Memory B cell (primary cell): ENCODE measurements around the gene B3GALT6.

ENCODE experiments used
- ATAC-seq: fragments of 150-1000 bp; cut with Tn5 transposase; 2 replicates; pipeline ENCODE4 v1.10.0; 2021; ENCODE audit warnings: low read depth, mild to moderate bottlenecking, moderate library complexity
- DNase-seq, 2 donors: peaks; one replicate each; pipeline ENCODE4 v3.0.0; 2022; ENCODE audit warnings: low spot score in 2 of 2
- H3K27ac Mint-ChIP-seq: one replicate; pipeline ENCODE4 v1.8.0; 2022; ENCODE audit warnings: mild to moderate bottlenecking, moderate library complexity, mixed read lengths
- H3K27me3 Mint-ChIP-seq: one replicate; pipeline ENCODE4 v1.8.0; 2022; ENCODE audit warnings: mixed read lengths
- H3K36me3 Mint-ChIP-seq: one replicate; pipeline ENCODE4 v1.8.0; 2022; ENCODE audit warnings: mild to moderate bottlenecking, mixed read lengths
- H3K4me1 Mint-ChIP-seq: one replicate; pipeline ENCODE4 v1.8.0; 2022; ENCODE audit warnings: mixed read lengths
- H3K4me3 Mint-ChIP-seq: one replicate; pipeline ENCODE4 v1.8.0; 2022; ENCODE audit warnings: mild to moderate bottlenecking, moderate library complexity, mixed read lengths
- H3K9me3 Mint-ChIP-seq: one replicate; pipeline ENCODE4 v1.8.0; 2022; ENCODE audit warnings: mixed read lengths

The B3GALT6 gene

GRCh38 chr1:1217621-1218523, 14.2 kb upstream of the B3GALT6 start:
- no peak overlapping the region for H3K4me3 Mint-ChIP-seq
- ATAC-seq (peak; percentile 12), DNase-seq (no peak)
- H3K4me1 Mint-ChIP-seq: peaks cover 12% of the 10 kb centered on the region
- no peak overlapping the region for H3K27ac Mint-ChIP-seq
- H3K9me3 Mint-ChIP-seq: no peaks in the 10 kb centered on the region
- no peaks in the 10 kb centered on the region for H3K27me3 Mint-ChIP-seq
- peaks cover 18% of the 10 kb centered on the region for H3K36me3 Mint-ChIP-seq

GRCh38 chr1:1218524-1219200, 13.4 kb upstream of the B3GALT6 start:
- Mint-ChIP-seq H3K9me3 (no peaks in the 10 kb centered on the region), H3K4me1 (peaks cover 12% of the 10 kb centered on the region), H3K27ac (no peak overlapping the region), H3K4me3 (no peak overlapping the region), H3K27me3 (no peaks in the 10 kb centered on the region), H3K36me3 (peaks cover 24% of the 10 kb centered on the region)
- ATAC-seq: no peak
- DNase-seq: no peak

GRCh38 chr1:1219341-1219740, 12.7 kb upstream of the B3GALT6 start:
- H3K9me3 Mint-ChIP-seq: no peaks in the 10 kb centered on the region
- peak overlapping the region; percentile 28 for H3K27ac Mint-ChIP-seq
- peaks cover 10% of the 10 kb centered on the region for H3K4me1 Mint-ChIP-seq
- ATAC-seq (no peak), DNase-seq (no peak)
- peaks cover 27% of the 10 kb centered on the region for H3K36me3 Mint-ChIP-seq
- no peaks in the 10 kb centered on the region for H3K27me3 Mint-ChIP-seq
- no peak overlapping the region for H3K4me3 Mint-ChIP-seq

- no peaks in the 10 kb centered on the region for H3K9me3 Mint-ChIP-seq
- H3K27ac Mint-ChIP-seq: no peak overlapping the region
- H3K27me3 Mint-ChIP-seq: no peaks in the 10 kb centered on the region
- peaks cover 3% of the 10 kb centered on the region for H3K4me1 Mint-ChIP-seq
- H3K36me3 Mint-ChIP-seq: peaks cover 29% of the 10 kb centered on the region
- ATAC-seq: no peak
- H3K4me3 Mint-ChIP-seq: no peak overlapping the region
- no peak for DNase-seq
Observed at GRCh38 chr1:1220197-1220596, 11.8 kb upstream of the B3GALT6 start.

- no peak overlapping the region for H3K27ac Mint-ChIP-seq
- H3K4me3 Mint-ChIP-seq: no peak overlapping the region
- H3K9me3 Mint-ChIP-seq: no peaks in the 10 kb centered on the region
- peaks cover 6% of the 10 kb centered on the region for H3K4me1 Mint-ChIP-seq
- DNase-seq (no peak), ATAC-seq (no peak)
- peaks cover 34% of the 10 kb centered on the region for H3K36me3 Mint-ChIP-seq
- no peaks in the 10 kb centered on the region for H3K27me3 Mint-ChIP-seq
Observed at GRCh38 chr1:1221887-1222574, 10.0 kb upstream of the B3GALT6 start.

DNA sequence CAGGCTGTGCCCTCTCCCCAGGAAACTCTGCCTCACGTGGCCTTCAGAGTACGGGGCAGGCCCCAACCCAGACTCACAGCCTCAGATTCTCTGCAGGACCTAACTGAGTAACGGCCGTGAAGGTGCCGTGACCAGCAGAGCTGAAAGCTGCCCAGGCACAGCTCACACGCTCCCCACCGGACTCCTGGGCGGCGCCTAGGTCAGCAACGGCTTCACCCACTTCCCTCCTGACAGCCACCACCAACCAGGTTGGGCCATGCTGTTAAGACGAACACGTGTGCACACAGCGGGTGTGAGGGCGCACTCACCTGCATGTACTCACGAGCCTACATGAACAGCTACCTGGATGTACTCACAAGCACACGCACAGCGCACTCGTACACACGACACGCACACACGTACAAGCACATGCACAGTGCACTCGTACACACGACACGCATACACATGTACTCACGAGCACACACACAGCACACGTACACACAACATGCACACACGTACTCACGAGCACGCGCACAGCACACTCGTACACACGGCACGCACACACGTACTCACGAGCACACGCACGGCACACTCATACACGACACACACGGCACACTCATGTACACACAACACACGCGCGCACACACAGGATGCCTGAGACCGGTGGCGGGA, 9.3 kb upstream of the B3GALT6 start:
- peaks cover 6% of the 10 kb centered on the region for H3K4me1 Mint-ChIP-seq
- no peak overlapping the region for H3K4me3 Mint-ChIP-seq
- H3K36me3 Mint-ChIP-seq: peaks cover 34% of the 10 kb centered on the region
- H3K27me3 Mint-ChIP-seq: no peaks in the 10 kb centered on the region
- DNase-seq: no peak
- no peaks in the 10 kb centered on the region for H3K9me3 Mint-ChIP-seq
- no peak overlapping the region for H3K27ac Mint-ChIP-seq
- no peak for ATAC-seq

GRCh38 chr1:1223321-1223720, 8.7 kb upstream of the B3GALT6 start:
- Mint-ChIP-seq H3K4me3 (no peak overlapping the region), H3K36me3 (peaks cover 33% of the 10 kb centered on the region), H3K27ac (no peak overlapping the region)

DNA sequence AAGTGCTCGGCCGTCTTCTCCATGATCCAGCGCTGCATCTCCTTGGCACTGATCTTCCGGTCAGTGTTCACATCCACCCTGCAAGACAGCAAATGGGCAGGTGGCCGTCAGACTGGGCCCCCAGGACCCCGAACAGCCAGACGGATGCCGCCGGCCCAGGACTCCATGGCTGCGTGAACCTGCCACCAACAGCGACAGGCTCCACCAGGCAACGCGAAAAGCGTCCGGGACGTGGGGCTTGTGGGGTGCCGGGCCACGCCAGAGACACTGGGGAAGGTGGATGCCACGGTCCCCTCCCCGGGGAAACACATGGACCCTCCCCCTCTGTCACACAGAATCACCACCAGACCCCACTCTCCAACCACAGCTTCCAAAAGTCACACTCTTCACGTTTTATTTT, 8.1 kb upstream of the B3GALT6 start:
- DNase-seq: no peak
- no peaks in the 10 kb centered on the region for H3K27me3 Mint-ChIP-seq
- H3K4me1 Mint-ChIP-seq: peaks cover 6% of the 10 kb centered on the region
- H3K27ac Mint-ChIP-seq: no peak overlapping the region
- ATAC-seq: no peak
- no peaks in the 10 kb centered on the region for H3K9me3 Mint-ChIP-seq
- no peak overlapping the region for H3K4me3 Mint-ChIP-seq
- peaks cover 32% of the 10 kb centered on the region for H3K36me3 Mint-ChIP-seq

More at GRCh38 chr1:1223321-1223720, 8.7 kb upstream of the B3GALT6 start:
- H3K4me1 Mint-ChIP-seq: peaks cover 6% of the 10 kb centered on the region
- H3K27me3 Mint-ChIP-seq: no peaks in the 10 kb centered on the region
- no peaks in the 10 kb centered on the region for H3K9me3 Mint-ChIP-seq
- ATAC-seq (no peak), DNase-seq (no peak)

GRCh38 chr1:1225238-1225845, 6.7 kb upstream of the B3GALT6 start:
- Mint-ChIP-seq H3K4me3 (no peak overlapping the region), H3K9me3 (no peaks in the 10 kb centered on the region), H3K36me3 (peaks cover 33% of the 10 kb centered on the region), H3K27ac (no peak overlapping the region), H3K4me1 (peaks cover 13% of the 10 kb centered on the region), H3K27me3 (no peaks in the 10 kb centered on the region)
- DNase-seq (no peak), ATAC-seq (no peak)

DNA sequence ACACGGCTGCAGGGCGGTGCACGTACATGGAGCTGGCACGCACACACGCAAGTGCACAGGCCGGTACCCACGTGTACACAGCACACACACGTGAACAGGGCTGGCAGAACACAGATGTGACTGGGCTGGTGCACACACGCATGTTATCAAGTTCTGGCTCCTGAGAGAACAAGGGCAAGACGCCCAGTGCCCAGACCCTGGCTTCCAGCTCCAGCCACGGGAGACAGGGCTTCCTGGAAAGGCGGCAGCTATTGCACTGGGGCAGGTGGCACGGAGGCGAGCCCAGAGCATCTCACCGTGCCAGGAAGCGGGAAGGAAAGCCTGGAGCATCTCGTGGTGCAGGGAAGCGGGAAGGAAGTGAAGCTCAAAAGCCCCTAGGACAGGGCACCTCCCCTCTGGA, 6.1 kb upstream of the B3GALT6 start:
- H3K27me3 Mint-ChIP-seq: no peaks in the 10 kb centered on the region
- no peak overlapping the region for H3K4me3 Mint-ChIP-seq
- no peak for DNase-seq
- H3K36me3 Mint-ChIP-seq: peaks cover 30% of the 10 kb centered on the region
- peaks cover 17% of the 10 kb centered on the region for H3K4me1 Mint-ChIP-seq
- ATAC-seq: no peak
- H3K9me3 Mint-ChIP-seq: no peaks in the 10 kb centered on the region
- H3K27ac Mint-ChIP-seq: no peak overlapping the region

DNA sequence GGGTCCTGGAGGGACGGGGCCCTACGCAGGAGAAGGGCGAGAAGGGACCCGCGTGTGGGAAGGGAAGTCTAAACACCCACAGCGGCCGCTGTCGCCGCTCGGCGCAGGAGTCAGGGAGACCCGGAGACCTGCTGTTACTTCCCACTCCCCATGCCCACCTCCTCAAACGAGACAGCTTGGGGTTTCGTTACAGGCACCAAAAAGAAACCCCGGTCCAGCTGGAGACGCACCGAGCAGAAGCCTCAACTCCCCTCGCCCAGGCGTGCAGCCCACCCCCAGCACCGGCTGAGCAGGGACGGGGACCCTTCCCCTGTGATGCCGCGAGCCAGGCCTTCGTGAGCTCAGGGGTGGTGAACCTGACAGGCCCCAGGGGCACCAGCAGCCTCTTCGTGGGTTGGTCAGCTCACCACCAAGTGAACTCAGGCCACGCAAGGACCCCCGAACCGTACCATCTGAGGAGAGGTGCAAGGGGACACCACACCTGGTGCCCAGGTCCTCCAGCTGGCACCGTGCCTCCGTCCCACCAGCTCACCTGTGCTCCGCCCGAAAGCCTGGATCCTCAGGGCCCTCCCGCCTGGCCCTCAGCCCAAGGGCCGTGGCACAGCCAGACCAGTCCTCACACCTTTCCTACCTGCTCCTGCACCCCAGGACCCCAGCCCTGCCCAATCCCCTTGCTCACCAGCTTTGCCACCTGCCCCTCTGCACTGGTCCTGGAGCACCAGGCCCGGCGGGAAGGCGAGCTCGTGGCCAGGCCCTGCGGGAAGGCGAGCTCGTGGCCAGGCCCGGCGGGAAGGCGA, 5.3 kb upstream of the B3GALT6 start:
- no peak overlapping the region for H3K4me3 Mint-ChIP-seq
- peaks cover 27% of the 10 kb centered on the region for H3K36me3 Mint-ChIP-seq
- H3K4me1 Mint-ChIP-seq: peaks cover 17% of the 10 kb centered on the region
- H3K9me3 Mint-ChIP-seq: no peaks in the 10 kb centered on the region
- H3K27ac Mint-ChIP-seq: no peak overlapping the region
- no peaks in the 10 kb centered on the region for H3K27me3 Mint-ChIP-seq
- DNase-seq (no peak), ATAC-seq (no peak)

DNA sequence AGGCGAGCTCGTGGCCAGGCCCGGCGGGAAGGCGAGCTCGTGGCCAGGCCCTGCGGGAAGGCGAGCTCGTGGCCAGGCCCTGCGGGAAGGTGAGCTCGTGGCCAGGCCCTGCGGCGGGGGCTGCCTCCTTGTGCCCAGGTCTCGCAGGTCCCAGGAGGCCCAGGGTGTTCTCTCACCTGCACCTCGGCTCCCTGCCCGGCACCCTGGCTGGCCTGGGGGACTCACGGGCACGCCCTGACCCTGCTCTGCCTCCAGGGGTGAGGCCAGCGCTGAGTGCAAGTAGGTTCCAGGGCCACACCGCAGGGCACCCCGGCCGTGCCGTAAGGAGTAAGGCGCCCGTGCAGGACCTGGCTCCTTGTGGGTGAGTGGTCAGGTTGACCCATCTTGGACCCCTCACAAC, 4.7 kb upstream of the B3GALT6 start:
- Mint-ChIP-seq H3K36me3 (peaks cover 27% of the 10 kb centered on the region), H3K4me1 (peaks cover 17% of the 10 kb centered on the region), H3K9me3 (no peaks in the 10 kb centered on the region), H3K4me3 (no peak overlapping the region), H3K27me3 (no peaks in the 10 kb centered on the region), H3K27ac (no peak overlapping the region)
- ATAC-seq: no peak
- no peak for DNase-seq

GRCh38 chr1:1228187-1228586, 3.9 kb upstream of the B3GALT6 start:
- Mint-ChIP-seq H3K36me3 (peaks cover 21% of the 10 kb centered on the region), H3K27ac (no peak overlapping the region), H3K9me3 (no peaks in the 10 kb centered on the region), H3K4me3 (no peak overlapping the region), H3K27me3 (no peaks in the 10 kb centered on the region), H3K4me1 (peaks cover 17% of the 10 kb centered on the region)
- no peak for DNase-seq
- ATAC-seq: no peak
